Activated T-helper 2 cell treated with anti-CD3 and anti-CD28 coated beads, Interferon-gamma antibody, Interleukin-2, Interleukin-4, amounts not matched to agents 10 μg/mL and 5 μg/mL and 100 μg/mL, durations not matched to agents 14 hours and 24 hours and 36 hours (primary cell): ENCODE data around the gene VCAN. TPM values are rescaled to one million over a fixed set of nuclear protein-coding genes. Genes with fewer than 3 reads are reported as not detected.

ENCODE experiments used
- DNase-seq: peaks from one replicate; pipeline ENCODE4 v3.0.0; 2021; ENCODE audit warnings: low spot score
- H3K27ac Mint-ChIP-seq: one replicate; pipeline ENCODE4 v1.8.0; 2021; ENCODE audit warnings: mixed read lengths
- H3K27me3 Mint-ChIP-seq: one replicate; pipeline ENCODE4 v1.8.0; 2021; ENCODE audit warnings: low read depth, mixed read lengths
- H3K36me3 Mint-ChIP-seq: one replicate; pipeline ENCODE4 v1.8.0; 2021; ENCODE audit warnings: low read depth, mixed read lengths
- H3K4me1 Mint-ChIP-seq: one replicate; pipeline ENCODE4 v1.8.0; 2021; ENCODE audit warnings: low read depth, mixed read lengths
- H3K4me3 Mint-ChIP-seq: one replicate; pipeline ENCODE4 v1.8.0; 2021; ENCODE audit warnings: low read depth, mild to moderate bottlenecking, moderate library complexity, mixed read lengths
- H3K9me3 Mint-ChIP-seq: one replicate; pipeline ENCODE4 v1.8.0; 2021; ENCODE audit warnings: mixed read lengths
- intact Hi-C: fragments of 100-400 bp; cut with micrococcal nuclease; formaldehyde crosslinking; loops from one replicate; pipeline ENCODE4 v1.15.1; 2023
- total RNA-seq: library from RNA; stranded (reverse); gene quantifications from 2 replicates; pipeline ENCODE4 v1.2.3, GENCODE V29; 2022

The VCAN gene
- total RNA-seq, 1 donor from 2014 or later: not detected

DNA sequence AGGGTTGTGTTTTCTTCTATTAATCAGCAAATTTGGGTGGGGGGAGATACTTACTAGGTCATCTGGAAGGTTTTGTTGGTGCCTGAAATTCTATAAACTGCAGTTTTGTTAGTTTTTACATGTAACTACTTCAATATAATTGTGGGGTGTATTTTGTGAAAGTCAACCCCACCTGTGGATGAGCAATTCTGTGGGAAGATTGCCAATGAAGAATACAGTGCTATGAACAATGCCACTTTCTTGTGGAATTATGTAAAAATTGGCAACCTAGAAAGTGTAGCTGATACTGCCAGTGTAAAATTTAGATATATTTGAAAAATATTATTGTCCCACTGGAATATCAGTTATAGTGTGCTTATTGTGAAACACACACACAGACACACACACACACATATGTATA is 80.7 kb downstream of the VCAN start:
- H3K9me3 Mint-ChIP-seq: no peaks in the 10 kb centered on the region
- intact Hi-C loops: no loop called here
- no peak overlapping the region for H3K27ac Mint-ChIP-seq
- H3K4me3 Mint-ChIP-seq: no peak overlapping the region
- H3K4me1 Mint-ChIP-seq: no peaks in the 10 kb centered on the region
- no peaks in the 10 kb centered on the region for H3K36me3 Mint-ChIP-seq
- H3K27me3 Mint-ChIP-seq: no peaks in the 10 kb centered on the region
- DNase-seq: no peak

DNA sequence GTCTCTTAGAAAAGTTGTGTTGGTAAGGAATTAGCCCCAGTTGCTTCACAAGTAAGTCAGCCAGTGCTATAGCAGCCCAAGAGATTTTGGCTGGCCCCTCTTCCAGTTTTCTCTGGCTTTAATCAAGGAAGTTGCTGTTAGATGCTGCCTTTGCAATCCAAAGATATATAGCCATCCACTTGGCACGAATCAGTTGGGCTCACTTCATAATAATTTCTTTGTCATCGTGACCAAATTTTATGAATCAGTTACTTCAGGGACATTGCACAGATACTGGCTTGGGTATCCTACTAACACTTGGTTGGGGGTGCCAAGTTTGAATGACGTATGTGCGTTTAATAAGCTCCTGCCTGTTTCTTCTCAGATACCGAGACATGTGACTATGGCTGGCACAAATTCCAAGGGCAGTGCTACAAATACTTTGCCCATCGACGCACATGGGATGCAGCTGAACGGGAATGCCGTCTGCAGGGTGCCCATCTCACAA is 81.5 kb downstream of the VCAN start:
- H3K4me1 Mint-ChIP-seq: no peaks in the 10 kb centered on the region
- no peaks in the 10 kb centered on the region for H3K9me3 Mint-ChIP-seq
- H3K36me3 Mint-ChIP-seq: no peaks in the 10 kb centered on the region
- H3K27me3 Mint-ChIP-seq: no peaks in the 10 kb centered on the region
- intact Hi-C loops: no loop called here
- no peak for DNase-seq
- no peak overlapping the region for H3K4me3 Mint-ChIP-seq
- no peak overlapping the region for H3K27ac Mint-ChIP-seq

- no peak overlapping the region for H3K4me3 Mint-ChIP-seq
- H3K4me1 Mint-ChIP-seq: no peaks in the 10 kb centered on the region
- H3K27ac Mint-ChIP-seq: no peak overlapping the region
- H3K27me3 Mint-ChIP-seq: peaks cover 2% of the 10 kb centered on the region
- no peak for DNase-seq
- intact Hi-C loops: no loop called here
- H3K9me3 Mint-ChIP-seq: no peaks in the 10 kb centered on the region
- H3K36me3 Mint-ChIP-seq: no peaks in the 10 kb centered on the region
These were observed 82.6 kb downstream of the VCAN start for GRCh38 chr5:83554133-83554532.

- no peak for DNase-seq
- intact Hi-C loops: no loop called here
- Mint-ChIP-seq H3K36me3 (no peaks in the 10 kb centered on the region), H3K4me3 (no peak overlapping the region), H3K27ac (no peak overlapping the region), H3K9me3 (no peaks in the 10 kb centered on the region), H3K27me3 (peaks cover 2% of the 10 kb centered on the region), H3K4me1 (no peaks in the 10 kb centered on the region)
These were observed 83.1 kb downstream of the VCAN start for GRCh38 chr5:83554686-83555085.

GRCh38 chr5:83555263-83555662 is 83.7 kb downstream of the VCAN start:
- H3K27ac Mint-ChIP-seq: no peak overlapping the region
- peaks cover 2% of the 10 kb centered on the region for H3K27me3 Mint-ChIP-seq
- H3K9me3 Mint-ChIP-seq: no peaks in the 10 kb centered on the region
- H3K4me1 Mint-ChIP-seq: no peaks in the 10 kb centered on the region
- no peaks in the 10 kb centered on the region for H3K36me3 Mint-ChIP-seq
- DNase-seq: no peak
- H3K4me3 Mint-ChIP-seq: no peak overlapping the region
- intact Hi-C loops: no loop called here

GRCh38 chr5:83556190-83556589 is 84.6 kb downstream of the VCAN start:
- Mint-ChIP-seq H3K4me1 (no peaks in the 10 kb centered on the region), H3K4me3 (no peak overlapping the region), H3K27ac (no peak overlapping the region), H3K36me3 (no peaks in the 10 kb centered on the region), H3K27me3 (peaks cover 4% of the 10 kb centered on the region), H3K9me3 (no peaks in the 10 kb centered on the region)
- no peak for DNase-seq
- intact Hi-C loops: no loop called here

- no peak overlapping the region for H3K27ac Mint-ChIP-seq
- H3K4me1 Mint-ChIP-seq: no peaks in the 10 kb centered on the region
- no peaks in the 10 kb centered on the region for H3K9me3 Mint-ChIP-seq
These were observed 87.7 kb downstream of the VCAN start for GRCh38 chr5:83559118-83559785.

GRCh38 chr5:83562071-83562606 is 90.6 kb downstream of the VCAN start:
- no peaks in the 10 kb centered on the region for H3K4me1 Mint-ChIP-seq
- H3K9me3 Mint-ChIP-seq: no peaks in the 10 kb centered on the region
- no peak overlapping the region for H3K4me3 Mint-ChIP-seq
- DNase-seq: no peak
- intact Hi-C loops: loop anchor here (5.0 kb wide), 2 partner anchors 920 to 1210 kb away; no protein-coding TSS in a partner anchor
- H3K27me3 Mint-ChIP-seq: peaks cover 18% of the 10 kb centered on the region
- no peak overlapping the region for H3K27ac Mint-ChIP-seq
- no peaks in the 10 kb centered on the region for H3K36me3 Mint-ChIP-seq

More at GRCh38 chr5:83559118-83559785, 87.7 kb downstream of the VCAN start:
- no peak for DNase-seq
- Mint-ChIP-seq H3K27me3 (peaks cover 12% of the 10 kb centered on the region), H3K36me3 (no peaks in the 10 kb centered on the region), H3K4me3 (no peak overlapping the region)
- intact Hi-C loops: no loop called here

DNA sequence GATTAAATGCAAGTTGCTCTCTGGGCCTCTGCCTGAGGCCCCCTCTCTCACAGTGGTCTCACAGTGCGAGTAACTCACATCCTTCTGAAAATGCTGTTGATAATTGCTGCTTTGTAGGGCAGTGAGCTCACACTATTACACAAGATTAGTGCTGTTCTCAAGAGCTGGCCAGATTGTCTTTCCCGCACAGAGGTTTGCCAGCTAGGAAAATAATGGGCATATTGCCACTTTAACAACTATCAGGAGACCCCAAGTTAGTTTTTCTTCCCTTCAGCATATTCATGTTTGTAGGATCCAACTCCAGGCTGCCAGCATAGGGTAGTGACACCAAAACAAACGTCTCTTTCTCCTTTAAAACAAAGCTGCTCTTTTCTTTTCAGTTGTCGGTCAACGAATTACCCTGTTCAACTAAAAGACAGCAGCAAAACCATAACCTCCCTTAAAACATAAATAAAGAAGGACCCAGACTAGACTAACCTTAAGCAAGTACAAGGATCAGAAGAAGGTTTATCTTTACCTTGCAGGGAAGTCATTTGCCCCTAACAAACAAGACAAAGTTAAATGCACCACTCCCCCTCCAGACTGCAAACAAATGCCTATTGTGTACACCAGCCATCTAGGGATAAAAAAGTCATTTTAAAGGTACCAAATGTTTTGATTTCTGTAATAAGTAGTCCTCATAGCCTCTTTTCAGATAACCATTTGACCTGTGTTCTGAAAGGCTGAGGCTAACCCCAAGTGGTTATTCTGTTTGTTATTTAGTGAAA is 91.4 kb downstream of the VCAN start:
- Mint-ChIP-seq H3K4me3 (no peak overlapping the region), H3K27ac (no peak overlapping the region), H3K4me1 (peaks cover under 1% of the 10 kb centered on the region), H3K27me3 (peaks cover 18% of the 10 kb centered on the region), H3K9me3 (no peaks in the 10 kb centered on the region), H3K36me3 (no peaks in the 10 kb centered on the region)
- intact Hi-C loops: loop anchor here (5.0 kb wide), 2 partner anchors 921 to 1211 kb away; no protein-coding TSS in a partner anchor
- DNase-seq: no peak

DNA sequence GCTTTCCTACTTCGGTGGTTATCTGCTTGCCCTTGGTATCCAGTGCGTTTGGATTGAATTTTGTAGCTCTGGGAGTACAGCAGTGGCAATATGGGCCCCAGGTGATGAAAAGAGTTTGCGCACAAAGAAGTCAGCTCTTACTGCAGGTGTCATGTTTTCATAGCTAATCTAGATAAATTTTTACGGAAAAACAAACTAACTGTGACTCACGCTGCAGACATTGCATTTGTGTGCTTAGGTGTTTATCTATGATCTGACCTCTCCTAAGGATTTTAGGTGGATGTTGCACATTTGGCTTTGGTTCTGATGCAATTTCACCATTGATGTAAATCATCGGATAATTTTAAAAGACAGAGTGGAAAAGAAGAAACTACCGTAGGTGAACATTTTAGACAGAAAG is 92.1 kb downstream of the VCAN start:
- intact Hi-C loops: loop anchor here (2.0 to 5.0 kb wide), 3 partner anchors 921 to 1251 kb away; no protein-coding TSS in a partner anchor
- Mint-ChIP-seq H3K4me3 (no peak overlapping the region), H3K9me3 (no peaks in the 10 kb centered on the region), H3K27ac (no peak overlapping the region), H3K36me3 (no peaks in the 10 kb centered on the region), H3K27me3 (peaks cover 17% of the 10 kb centered on the region), H3K4me1 (peaks cover 3% of the 10 kb centered on the region)
- no peak for DNase-seq

- H3K27ac Mint-ChIP-seq: no peak overlapping the region
- H3K4me1 Mint-ChIP-seq: peaks cover 3% of the 10 kb centered on the region
- no peaks in the 10 kb centered on the region for H3K36me3 Mint-ChIP-seq
- intact Hi-C loops: loop anchor here (2.0 to 5.0 kb wide), 3 partner anchors 922 to 1251 kb away; no protein-coding TSS in a partner anchor
- no peak for DNase-seq
- H3K9me3 Mint-ChIP-seq: no peaks in the 10 kb centered on the region
- H3K4me3 Mint-ChIP-seq: no peak overlapping the region
- peaks cover 18% of the 10 kb centered on the region for H3K27me3 Mint-ChIP-seq
These were observed 92.7 kb downstream of the VCAN start for GRCh38 chr5:83564069-83564749.

GRCh38 chr5:83567741-83568140 is 96.2 kb downstream of the VCAN start:
- no peaks in the 10 kb centered on the region for H3K36me3 Mint-ChIP-seq
- no peak overlapping the region for H3K4me3 Mint-ChIP-seq
- no peak for DNase-seq
- intact Hi-C loops: no loop called here
- H3K27ac Mint-ChIP-seq: no peak overlapping the region
- H3K4me1 Mint-ChIP-seq: peaks cover 3% of the 10 kb centered on the region
- no peaks in the 10 kb centered on the region for H3K9me3 Mint-ChIP-seq
- H3K27me3 Mint-ChIP-seq: peaks cover 18% of the 10 kb centered on the region
